HG03045 (cell line): ENCODE results near the gene NOS1AP.
"Not testable (repeated sequence)": the region's sequence is repeated elsewhere in the genome, so short reads cannot be mapped to it uniquely, and the experiment has no call there.

Experiments used
- ATAC-seq: cut with Tn5 transposase; IDR thresholded peaks from one replicate; pipeline ENCODE4 v1.9.1; 2021; ENCODE audit warnings: mild to moderate bottlenecking, moderate library complexity; ENCODE audit not compliant: unreplicated experiment

NOS1AP gene

DNA sequence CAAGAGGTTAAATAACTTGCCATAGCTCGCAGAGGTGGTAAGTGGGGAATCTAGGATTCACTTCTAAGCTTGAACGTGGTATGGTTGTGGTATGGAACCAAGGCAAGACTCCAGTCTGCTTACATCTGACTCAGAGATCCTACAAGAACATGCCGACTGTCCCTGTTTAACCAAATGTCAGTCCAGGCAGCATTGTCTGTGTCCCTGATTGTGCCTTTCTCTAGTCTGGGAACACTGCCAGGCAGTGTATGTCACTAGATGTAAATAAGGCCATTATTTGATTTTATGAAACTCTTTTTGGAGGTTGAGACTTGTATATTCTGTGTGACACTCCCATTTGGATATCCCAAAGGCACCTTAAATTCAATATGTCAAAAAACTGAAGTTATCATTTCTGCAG is 96.0 kb downstream of the NOS1AP start:
- no peak for ATAC-seq

DNA sequence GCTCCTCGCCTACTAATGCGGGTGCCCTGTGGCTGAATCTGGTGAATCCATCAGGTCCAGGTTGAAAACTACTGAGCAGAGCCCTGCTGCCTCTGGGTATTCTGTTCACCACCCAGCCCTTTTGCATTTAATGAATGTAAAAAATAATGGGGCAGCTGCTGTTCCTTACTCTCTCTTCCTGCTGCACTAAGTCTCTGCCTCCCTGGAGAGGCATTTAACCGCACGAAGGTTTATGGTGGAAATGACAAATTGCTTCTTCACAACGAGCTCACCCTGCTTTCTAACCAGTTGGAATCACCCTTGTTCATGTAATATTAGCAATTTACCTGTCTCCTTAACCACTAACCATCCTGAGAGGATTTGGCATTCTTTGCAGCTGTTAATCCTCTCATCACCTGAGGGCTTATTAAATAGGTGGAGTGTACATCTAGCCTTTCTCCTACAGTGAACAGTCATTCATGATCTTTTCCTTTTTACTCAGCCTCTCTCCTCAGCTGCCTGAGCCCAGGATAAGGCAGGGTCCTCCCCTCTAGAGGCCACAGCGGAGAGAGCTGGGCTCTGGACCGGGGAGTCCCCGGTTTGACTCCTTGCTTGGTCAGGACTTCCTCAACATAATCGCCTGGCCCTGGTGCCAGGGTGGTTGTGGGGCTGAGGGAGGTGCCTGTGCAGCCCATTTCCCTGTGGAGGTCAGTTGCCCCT is 97.6 kb downstream of the NOS1AP start:
- no peak for ATAC-seq

DNA sequence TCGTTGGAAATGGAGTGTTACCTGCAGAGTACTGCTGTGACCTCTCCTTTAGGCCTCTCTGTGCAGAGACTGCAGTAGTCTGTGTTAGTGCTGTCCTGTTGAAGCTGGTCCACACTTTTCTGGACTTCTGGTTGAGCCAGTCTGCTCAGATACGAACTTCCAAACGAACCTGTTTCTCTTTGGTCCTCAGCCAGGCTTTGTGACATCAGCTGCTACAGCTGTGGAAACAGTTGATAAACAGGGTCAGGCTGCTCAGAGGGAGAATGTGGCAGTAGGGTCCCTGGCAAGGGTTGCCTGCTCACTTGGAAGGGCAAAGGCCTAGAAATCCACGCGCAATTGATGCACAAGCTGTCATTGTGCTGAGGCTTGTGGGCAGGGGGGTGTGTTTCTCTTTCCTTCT is 98.8 kb downstream of the NOS1AP start:
- ATAC-seq = no peak

DNA sequence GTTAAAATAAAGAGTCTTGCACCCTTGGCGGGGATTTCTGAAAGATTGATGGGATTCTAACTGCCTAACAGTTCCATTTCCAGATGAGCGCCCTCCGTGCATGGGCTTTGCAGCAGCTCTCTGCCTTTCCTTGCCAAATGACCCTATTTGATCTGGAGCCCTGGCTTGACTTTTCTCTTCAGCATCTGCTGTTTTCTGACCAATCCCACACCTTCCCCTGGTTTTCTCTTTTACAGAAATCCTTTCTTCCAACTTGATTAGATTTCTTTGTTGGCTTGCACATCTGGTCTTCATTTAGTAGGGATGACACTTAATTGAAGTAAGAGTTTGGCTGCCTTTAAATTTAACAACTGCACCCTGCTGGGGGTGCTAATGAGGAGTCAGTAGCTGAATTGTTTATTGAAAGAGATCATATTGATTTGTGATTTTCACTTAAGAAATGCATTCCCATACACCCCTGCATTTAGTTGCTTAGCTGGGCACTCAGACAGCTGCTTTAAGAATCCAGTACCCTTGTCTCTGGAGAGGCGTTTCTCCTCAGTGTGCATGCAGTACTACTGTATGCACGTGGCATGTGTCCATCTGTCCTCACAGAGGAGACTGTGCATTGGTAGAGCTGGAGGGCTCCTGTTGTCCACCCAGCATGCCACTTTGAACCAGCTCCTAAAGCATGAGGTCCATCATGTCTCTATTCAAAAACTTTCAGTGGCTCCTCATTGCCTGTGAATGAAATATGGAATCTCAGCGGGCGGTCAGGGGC is 99.7 kb downstream of the NOS1AP start:
- no peak for ATAC-seq

DNA sequence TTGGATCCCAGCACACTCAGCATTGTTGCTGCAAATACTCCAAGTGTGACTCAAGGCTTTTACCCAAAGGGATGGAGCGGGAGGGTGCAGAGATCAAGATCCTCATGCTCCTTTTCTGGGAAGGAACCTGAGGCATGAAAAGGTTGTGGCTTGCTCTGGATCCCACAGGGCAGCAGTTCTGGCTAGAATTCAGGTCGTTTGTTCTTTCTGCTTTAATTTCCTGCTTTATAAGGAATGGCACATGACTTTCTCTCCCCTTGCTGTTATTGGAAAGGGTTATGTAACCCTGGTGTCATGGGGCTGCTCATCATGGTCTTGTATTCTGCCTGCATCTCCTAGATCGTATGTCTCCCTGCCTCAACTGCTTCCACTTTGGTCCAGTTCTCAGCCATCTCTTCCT is 101.6 kb downstream of the NOS1AP start:
- no peak for ATAC-seq

DNA sequence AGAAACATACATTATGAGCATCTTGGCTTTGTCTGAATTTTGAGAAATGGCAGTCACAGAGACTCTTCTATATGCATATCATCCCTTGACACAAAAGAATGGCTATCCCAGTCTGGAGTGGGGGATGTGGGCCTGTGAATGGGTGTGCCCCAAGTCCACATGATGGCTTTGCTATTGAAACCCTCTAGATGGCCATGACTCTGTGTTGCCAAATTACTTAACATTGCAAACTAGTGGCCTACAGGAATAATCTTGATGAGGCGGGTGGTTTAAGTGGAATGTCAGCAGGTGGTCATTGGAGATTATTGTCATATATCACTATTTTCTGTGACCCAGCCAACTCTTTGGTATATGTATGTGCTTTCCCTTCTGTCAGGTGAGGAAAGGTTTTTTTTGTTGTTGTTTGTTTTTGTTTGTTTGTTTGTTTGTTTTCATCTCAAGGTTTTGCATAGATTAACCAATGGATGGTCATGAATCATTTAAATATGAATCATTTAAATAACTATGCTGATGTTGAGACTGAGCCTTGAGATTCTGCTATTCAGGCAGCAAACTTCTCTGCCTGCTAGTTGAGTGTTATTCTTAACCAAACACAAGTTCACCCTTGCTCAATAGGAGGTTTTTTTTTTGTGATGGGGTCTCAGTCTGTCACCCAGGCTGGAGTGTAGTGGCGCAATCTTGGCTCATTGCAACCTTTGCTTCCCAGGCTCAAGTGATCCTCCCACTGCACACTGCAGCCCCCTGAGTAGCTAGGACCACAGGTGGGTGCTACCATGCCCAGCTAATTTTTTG is 103.0 kb downstream of the NOS1AP start:
- ATAC-seq = no peak

DNA sequence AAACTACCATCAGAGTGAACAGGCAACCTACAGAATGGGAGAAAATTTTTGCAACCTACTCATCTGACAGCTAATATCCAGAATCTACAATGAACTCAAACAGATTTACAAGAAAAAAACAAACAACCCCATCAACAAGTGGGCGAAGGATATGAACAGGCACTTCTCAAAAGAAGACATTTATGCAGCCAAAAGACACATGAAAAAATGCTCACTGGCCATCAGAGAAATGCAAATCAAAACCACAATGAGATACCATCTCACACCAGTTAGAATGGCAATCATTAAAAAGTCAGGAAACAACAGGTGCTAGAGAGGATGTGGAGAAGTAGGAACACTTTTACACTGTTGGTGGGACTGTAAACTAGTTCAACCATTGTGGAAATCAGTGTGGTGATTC is 104.1 kb downstream of the NOS1AP start:
- ATAC-seq = not testable (repeated sequence)

DNA sequence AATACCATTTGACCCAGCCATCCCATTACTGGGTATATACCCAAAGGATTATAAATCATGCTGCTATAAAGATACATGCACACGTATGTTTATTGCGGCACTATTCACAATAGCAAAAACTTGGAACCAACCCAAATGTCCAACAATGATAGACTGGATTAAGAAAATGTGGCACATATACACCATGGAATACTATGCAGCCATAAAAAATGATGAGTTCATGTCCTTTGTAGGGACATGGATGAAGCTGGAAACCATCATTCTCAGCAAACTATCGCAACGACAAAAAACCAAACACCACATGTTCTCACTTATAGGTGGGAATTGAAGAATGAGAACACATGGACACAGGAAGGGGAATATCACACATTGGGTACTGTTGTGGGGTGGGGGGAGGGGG is 104.5 kb downstream of the NOS1AP start:
- not testable (repeated sequence) for ATAC-seq

DNA sequence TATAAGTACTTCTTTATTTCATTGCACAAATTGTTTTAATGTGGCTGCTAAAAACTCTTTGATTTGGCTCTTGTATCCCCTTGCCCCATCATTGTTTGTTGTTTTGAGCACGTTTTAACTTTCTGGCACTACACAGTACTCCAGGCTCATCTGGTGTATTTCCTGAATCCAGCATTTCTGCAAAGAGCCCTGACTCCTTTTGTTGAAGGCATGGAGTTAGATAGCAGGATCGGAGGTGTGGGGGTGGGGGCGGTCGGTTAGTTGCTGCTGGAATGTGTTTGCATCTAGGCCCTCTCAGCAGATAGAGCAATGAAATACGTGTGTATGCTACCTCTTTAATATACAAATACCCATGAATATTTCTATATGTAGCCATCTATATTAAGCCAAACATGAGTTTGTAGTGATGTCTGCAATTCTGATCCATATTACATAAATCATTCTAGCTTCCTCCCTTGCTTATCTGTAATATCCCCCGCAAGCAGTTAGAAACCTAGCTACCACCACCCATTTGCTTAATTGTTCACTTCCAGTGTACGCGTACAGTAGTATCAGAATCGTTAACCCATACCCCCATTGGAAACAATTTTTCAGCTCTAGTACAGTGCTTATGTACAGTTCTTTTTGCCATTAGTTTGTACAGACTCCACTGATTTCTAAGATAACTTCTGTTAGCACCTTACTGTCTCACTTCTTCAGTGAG is 106.0 kb downstream of the NOS1AP start:
- ATAC-seq = no peak

DNA sequence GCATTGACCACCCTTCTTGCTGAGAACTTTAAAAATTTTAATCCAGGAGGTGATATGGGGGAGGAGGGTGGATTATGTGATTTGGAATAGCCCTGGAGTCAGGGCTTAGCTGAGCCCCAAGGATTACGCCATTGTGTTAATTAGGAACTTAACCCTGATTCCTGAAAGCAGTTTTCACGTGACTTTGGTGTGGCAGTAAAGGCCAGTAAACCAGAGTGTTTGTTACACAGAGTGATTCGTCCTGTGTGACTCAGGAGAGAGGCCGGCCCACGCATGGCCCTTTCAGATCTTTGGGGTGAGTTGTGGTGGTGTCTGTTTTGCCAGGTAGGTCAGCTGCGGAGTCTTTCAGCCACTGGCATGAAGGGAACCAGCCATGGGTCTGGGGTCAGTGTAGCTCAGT is 107.6 kb downstream of the NOS1AP start:
- no peak for ATAC-seq

DNA sequence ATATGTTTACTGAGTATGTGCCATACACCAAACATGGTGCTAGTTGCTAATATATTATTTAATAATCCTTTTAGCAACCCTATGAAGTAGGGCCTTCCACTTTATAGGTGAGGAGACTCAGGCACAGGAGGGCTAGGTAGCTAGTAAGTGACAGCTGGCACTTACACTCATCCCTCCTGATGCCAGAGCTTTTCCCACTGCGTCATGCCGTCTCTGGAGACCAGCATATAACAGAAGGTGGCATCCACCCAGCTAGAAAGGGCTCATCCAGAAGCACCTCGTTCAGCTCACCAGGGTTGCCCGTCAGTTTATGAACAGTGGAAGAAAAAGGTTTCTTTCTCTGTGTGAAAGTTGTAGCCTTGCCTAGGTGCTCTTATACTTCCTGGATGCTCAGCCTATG is 108.9 kb downstream of the NOS1AP start:
- no peak for ATAC-seq

DNA sequence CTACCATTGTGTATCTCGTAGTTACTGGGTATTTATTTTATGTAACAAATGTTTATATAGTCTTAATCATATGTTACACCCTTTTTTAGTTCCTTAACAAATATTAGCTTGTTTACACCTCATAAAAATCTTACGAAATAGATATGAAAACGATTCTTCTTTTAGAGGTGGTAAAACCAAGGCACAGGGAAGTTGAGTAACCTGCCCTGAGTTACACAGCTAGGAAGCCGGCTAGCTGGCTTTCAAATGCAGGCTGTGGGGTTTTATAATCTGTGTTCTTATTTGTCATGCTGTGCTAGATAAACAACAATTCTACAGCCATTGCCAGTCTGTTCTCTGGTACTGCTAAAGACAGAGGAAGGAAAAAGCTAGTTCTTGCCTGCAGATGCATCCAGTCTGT is 109.6 kb downstream of the NOS1AP start:
- ATAC-seq = no peak

DNA sequence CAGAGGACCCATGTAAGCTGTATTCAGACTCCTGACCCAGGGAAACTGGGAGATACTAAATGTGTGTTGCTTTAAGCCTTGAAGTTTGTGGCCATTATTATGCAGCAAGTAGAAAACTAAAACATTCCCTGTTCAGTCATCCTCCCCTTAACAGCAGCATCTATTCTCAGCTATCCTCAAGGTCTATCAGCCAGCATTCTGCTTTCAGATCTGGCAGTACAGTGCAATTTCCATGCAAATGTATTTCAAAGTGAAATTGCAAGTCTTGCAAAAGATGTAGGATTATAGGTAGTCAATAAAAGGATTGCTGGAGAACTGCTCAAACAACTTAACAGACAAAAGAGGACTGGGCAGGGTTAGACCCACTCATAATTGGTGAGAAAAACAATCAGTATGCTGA is 111.3 kb downstream of the NOS1AP start:
- ATAC-seq = no peak

DNA sequence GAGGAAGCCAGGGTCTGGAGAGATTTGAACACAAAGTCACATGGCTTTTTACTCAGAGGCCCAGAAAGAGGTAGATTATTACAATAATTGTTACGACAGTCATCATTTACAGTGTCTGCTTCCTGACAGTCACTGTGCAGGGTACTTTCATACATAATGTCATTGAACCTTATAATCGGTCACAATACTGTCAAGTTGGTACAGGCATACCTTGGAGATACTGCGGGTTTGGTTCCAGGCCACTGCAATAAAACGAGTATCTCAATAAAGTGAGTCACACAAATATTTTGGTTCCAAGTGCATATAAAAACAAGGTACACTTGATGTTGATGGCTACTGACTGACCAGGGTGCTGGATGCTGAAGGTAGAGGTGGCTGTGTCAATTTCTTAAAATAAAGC is 112.6 kb downstream of the NOS1AP start:
- no peak for ATAC-seq

DNA sequence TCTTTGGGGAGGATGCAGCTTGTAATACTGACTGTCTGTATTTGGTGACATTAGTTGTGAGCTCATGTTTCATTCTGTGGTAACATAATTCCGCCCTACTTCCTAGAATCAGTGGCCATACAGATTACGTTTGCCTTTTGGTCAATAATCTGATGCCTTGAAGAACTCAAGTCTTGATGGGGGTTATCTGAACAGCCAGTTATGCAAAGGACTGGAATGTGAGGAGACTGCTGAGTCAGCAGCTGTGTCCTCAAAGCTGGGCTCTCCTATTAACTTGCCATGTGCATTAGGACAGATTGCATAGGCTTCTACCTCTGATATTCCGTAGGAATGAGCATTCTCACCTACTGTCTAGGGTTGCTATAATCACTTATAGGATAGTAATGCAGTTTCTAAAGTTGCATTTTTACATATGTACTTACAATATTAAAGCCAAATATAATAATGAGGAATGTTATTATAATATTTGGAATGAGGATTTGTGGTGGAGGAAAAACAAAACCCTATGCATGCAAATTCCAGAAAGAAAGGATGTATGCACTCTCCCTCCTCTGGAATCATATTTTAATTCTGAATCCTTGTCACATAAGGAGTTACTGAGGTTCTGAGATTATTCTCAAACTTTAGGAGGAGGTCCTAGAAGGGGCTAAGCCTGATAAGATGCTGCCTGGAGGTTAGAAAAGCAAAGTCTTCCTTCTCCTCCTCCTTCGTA is 116.0 kb downstream of the NOS1AP start:
- ATAC-seq = no peak

DNA sequence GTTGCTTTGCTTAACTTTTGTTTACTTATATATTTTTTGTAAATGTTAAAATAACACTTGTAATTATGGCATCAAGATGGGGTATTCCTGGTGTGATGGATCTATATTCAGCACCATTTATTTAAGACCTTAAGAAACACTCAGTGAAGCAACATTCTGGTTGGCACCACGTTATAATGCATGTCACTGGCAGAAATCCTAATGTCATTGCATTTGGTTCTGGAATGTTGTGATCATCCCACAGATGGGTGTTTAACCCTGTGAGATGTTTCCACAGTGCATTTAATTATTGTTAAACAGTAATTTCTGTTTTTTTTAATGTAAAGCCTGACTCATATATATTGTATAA is 116.5 kb downstream of the NOS1AP start:
- ATAC-seq = no peak

DNA sequence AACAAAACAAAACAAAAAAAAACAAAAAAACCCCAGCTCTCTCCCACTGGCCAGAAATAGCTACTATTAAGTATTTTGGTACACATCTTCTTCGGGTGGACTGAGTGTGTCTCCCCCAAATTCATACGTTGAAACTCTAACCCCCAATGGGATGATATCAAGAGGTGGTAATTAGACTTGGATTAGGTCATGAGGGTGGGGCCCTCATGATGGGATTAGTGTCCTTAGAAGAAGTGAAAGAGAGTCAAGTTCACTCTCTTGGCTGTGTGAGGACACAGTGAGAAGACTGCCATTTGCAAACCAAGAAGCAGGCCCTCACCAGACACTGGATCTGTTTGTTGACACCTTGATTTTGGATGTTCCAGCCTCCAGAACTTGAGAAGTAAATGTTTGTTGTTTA is 116.9 kb downstream of the NOS1AP start:
- no peak for ATAC-seq

DNA sequence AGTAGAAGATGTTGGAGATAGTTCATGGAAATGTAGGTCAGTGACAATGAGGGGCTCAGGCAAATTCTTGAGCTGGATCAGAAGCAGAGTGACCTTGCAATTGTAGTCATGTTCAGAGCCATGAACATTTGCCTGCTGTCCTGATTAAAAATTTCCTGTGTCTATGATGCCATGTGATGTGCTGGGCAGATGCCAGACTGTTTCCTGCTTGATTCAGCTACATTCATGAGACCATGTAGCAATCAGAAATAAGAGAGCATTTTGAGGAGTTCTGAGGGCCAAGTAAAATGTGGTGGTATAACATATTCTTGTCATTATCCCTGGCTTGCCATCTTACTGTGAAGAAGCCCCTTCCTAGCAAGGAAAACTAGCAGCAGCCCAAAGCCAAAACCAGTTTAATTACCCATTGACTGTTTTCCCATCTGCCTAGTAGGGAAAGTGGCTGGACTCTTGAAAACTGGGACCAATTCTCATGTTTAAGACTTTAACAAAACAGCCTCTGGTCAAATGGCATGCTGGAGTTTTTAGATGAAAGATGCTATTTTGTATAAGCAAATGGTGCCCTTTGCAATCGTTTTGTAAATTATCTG is 118.3 kb downstream of the NOS1AP start:
- no peak for ATAC-seq

DNA sequence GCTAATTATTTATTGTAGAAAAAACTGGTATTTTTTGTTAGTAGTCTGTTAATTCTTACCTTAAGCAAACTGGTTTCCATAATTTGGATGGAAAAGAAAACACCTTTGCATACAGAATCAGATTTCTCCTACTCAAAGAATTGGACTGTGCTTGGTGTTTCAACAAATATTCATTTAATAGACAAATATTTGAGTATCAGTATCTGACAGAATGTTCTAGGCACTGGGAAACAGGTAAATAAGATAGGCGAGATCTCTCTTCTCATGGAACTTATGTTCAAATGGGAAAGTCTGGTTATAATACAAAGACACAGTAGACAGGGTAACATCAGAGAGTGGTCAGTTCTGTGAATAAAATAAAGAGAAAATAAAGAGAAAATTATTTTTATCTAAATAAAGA is 119.9 kb downstream of the NOS1AP start:
- ATAC-seq = no peak
